Ovary (tissue), 9 donors: ENCODE data around the gene FOLR2. TPM values are rescaled to one million over a fixed set of nuclear protein-coding genes. Genes with fewer than 3 reads are reported as not detected.

Experiments used
- DNase-seq, 5 donors: peaks; one replicate each; pipeline ENCODE4 v3.0.0-alpha.2; 2019 to 2020
- H3K27ac ChIP-seq, 2 donors: fragments of 200-600 bp; one replicate each; pipeline versions ENCODE4 v1.5.1 to v1.8.0; 2019 to 2022
- H3K27me3 ChIP-seq: fragments of 200-600 bp; one replicate; pipeline ENCODE4 v1.8.0; 2022
- H3K36me3 ChIP-seq: fragments of 200-600 bp; sonication (generic); one replicate; pipeline ENCODE4 v1.5.1; 2019
- H3K4me1 ChIP-seq: one replicate; pipeline ENCODE4 v1.8.1; 2013; ENCODE audit warnings: mild to moderate bottlenecking, moderate library complexity; ENCODE audit not compliant: insufficient read depth
- H3K4me3 ChIP-seq: fragments of 200-600 bp; sonication (generic); one replicate; pipeline ENCODE4 v1.5.1; 2017
- H3K9me3 ChIP-seq, 2 donors: fragments of 200-600 bp in 1 of 2; sonication (generic) in 1 of 2; one replicate each; pipeline versions ENCODE4 v1.5.1 to v1.8.1; 2013 to 2019; ENCODE audit warnings: mild to moderate bottlenecking in 1 of 2, moderate library complexity in 1 of 2
- EP300 ChIP-seq: sonication (generic); formaldehyde crosslinking; IDR thresholded peaks from one replicate; pipeline ENCODE4 v1.6.1; 2017; ENCODE audit warnings: antibody characterized with exemption
- POLR2A ChIP-seq: fragments of 450-650 bp; IDR thresholded peaks from one replicate; pipeline ENCODE4 v1.6.1; 2017; ENCODE audit warnings: antibody characterized with exemption, mild to moderate bottlenecking, moderate library complexity
- WGBS, 3 donors: extraction: QIAGEN DNeasy Blood & Tissue Kit in 1 of 3; methylation state at CpG; one replicate each; pipeline versions ENCODE4 v1.1.5 to v1.1.7; 2013 to 2017; 5-methylcytosine and 5-hydroxymethylcytosine counted together
- intact Hi-C, 4 donors: fragments of 100-400 bp; cut with DNase I; formaldehyde crosslinking; loops; one replicate each; pipeline versions ENCODE4 v1.11.0 to v1.15.1; 2022 to 2023
- polyA plus RNA-seq, 2 donors: library from polyadenylated mRNA; stranded (reverse); fragments of 200-250 nt in 1 of 2; fragments of 350-450 nt in 1 of 2; fragmentation: Illumina TruSeq in 1 of 2; extraction: RNeasy Lipid Tissue Mini Kit (QIAGEN cat#74804) in 1 of 2; gene quantifications; one replicate each; pipeline ENCODE4 v1.2.3, GENCODE V29; 2013 to 2014
- total RNA-seq, 7 donors: library from RNA; depleted of rRNA in 2 of 7; stranded (reverse); fragments of >200 nt in 2 of 7; fragmentation: NEBNext Ultra II Directional in 3 of 7; extraction: Animal tissue kit (Norgen Biotek cat#: 25700) in 3 of 7; gene quantifications; one replicate each; pipeline versions ENCODE4 v1.1.0 to v1.2.4, GENCODE V29; 2016 to 2023
- TF ChIP-seq, protein P1 (sequence below), 3 donors: fragments of 450-650 bp in 2 of 3; fragments of 200-600 bp in 1 of 3; IDR thresholded peaks; one replicate each; pipeline versions ENCODE4 v1.5.1 to v1.8.0; 2016 to 2022; ENCODE audit warnings: antibody characterized with exemption in 3 of 3, mild to moderate bottlenecking in 1 of 3
- donor health status: DM: no; HTN: no; CAD: no; lungs with moderate emphysema.
- donor health status: DM: no; HTN: no; CAD: no.
- donor health status: Bipolar disorder and iron deficiency.
- donor health status: DM: yes; HTN: yes; CAD: no.
- donor health status: DM: no; HTN: no; CAD: no.
- donor health status: DM: yes; HTN: yes; CAD: no.

Gene FOLR2
- total and polyA plus RNA-seq, 9 donors = 2.4 to 45.7 (median 10.1) TPM

DNA sequence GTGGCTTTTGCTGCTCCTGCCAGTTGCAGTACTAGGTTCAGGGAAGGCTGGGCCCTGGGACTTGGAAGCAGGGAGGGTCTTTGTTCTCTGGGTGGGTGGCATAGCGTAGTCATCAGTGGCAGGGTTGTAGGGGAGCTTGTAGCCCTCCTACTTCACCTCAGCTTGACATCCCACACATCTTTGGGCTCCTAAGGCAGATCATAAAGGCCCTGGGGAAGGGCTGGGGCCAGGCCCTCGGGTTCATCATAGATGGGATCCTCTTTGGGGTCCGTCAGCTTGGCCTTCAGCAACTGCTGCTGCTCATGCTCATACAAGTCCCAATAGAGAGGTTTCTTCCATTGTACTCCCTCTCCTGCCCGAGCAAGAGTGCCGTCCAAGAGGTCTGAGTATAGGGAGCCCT is 33.4 kb downstream of the FOLR2 start:
- TF ChIP-seq, protein P1, sequence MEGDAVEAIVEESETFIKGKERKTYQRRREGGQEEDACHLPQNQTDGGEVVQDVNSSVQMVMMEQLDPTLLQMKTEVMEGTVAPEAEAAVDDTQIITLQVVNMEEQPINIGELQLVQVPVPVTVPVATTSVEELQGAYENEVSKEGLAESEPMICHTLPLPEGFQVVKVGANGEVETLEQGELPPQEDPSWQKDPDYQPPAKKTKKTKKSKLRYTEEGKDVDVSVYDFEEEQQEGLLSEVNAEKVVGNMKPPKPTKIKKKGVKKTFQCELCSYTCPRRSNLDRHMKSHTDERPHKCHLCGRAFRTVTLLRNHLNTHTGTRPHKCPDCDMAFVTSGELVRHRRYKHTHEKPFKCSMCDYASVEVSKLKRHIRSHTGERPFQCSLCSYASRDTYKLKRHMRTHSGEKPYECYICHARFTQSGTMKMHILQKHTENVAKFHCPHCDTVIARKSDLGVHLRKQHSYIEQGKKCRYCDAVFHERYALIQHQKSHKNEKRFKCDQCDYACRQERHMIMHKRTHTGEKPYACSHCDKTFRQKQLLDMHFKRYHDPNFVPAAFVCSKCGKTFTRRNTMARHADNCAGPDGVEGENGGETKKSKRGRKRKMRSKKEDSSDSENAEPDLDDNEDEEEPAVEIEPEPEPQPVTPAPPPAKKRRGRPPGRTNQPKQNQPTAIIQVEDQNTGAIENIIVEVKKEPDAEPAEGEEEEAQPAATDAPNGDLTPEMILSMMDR (IDR thresholded peaks at IDR 0.05) = no peak
- no peak for TF ChIP-seq POLR2A
- Histone ChIP-seq H3K4me3 (no peak overlapping the region), H3K36me3 (no peaks in the 10 kb centered on the region), H3K4me1 (no peaks in the 10 kb centered on the region), H3K9me3 (no peaks in the 10 kb centered on the region), H3K27me3 (no peaks in the 10 kb centered on the region), H3K27ac (no peak overlapping the region)
- intact Hi-C loops = loop anchor here in 1 of 4 donors (10.0 kb wide), 1 partner anchor 245 kb away; no protein-coding TSS in a partner anchor
- DNase-seq = no peak
- WGBS, 3 donors = 70 to 88% (median 80%) methylated on average over 5 of the region's 5 CpGs

DNA sequence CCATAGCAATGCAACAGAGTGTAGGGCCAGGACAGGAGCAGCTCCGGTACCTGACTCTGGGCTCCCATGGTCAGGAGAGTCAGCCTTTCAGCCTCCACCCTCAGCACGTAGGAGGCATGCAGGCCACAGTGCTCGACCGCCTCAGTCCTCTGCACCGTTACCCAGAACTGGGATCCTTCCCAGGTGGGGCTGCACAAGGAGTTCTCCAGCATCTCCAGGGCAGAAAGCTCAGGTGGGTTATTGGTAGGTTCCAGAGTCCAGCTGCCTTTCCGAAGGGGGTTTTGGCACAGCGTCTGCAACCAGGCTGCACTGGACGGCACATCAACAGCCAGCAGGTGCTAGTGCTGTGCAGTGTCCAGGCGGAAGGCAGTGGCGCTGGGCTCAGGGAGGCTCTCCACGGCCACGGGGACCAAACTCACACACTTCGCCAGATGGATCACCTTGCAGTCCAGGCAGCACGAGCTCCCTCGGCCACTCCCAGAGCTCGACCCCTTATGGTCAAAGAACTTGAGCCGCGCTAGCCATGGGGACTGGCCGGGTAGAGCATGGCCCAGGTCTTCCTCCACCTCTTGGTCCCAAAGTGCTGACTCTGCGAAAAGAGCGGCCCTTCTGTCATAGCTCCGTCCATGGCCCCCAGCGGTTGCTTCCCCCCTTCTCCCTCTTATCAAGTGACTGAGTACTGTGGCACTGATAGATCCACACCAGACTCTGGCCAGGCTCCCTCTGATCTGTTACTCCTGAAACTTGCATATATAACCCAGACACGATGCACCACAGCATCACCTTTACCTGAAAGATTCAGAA is 34.3 kb downstream of the FOLR2 start:
- H3K27me3 ChIP-seq = no peaks in the 10 kb centered on the region
- no peaks in the 10 kb centered on the region for H3K9me3 ChIP-seq
- no peak overlapping the region for H3K4me3 ChIP-seq
- intact Hi-C loops = no loop called here
- H3K4me1 ChIP-seq = no peaks in the 10 kb centered on the region
- H3K36me3 ChIP-seq = no peaks in the 10 kb centered on the region
- no peak for TF ChIP-seq POLR2A
- H3K27ac ChIP-seq = no peak overlapping the region
- WGBS, 3 donors = 78 to 89% (median 81%) methylated on average over 24 of the region's 24 CpGs
- no peak for DNase-seq

DNA sequence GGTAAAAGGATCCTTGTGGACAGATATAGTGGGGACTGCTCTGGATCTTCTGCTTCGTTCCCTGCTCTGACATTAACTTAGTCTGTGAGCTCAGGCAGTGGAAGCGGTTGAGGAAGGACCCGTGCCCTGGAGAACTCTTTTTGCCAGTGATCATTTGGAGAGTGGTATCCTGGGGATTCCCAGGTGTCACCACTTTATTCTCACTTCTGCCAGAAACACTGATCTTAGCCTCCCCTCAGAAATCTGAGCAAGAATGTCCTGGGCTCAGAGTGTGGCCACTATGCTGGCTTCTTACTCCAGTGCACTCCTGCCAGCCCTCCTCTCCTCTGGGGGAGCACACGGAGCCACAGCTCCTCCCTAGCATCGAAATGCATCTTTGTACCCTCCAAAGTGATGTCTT is 35.0 kb downstream of the FOLR2 start:
- Histone ChIP-seq H3K9me3 (no peaks in the 10 kb centered on the region), H3K4me1 (no peaks in the 10 kb centered on the region), H3K27me3 (no peaks in the 10 kb centered on the region), H3K36me3 (no peaks in the 10 kb centered on the region), H3K4me3 (no peak overlapping the region), H3K27ac (no peak overlapping the region)
- TF ChIP-seq EP300 (no peak), POLR2A (no peak)
- TF ChIP-seq, protein P1 (IDR thresholded peaks at IDR 0.05) = no peak
- WGBS, 3 donors = 70 to 81% (median 76%) methylated on average over 5 of the region's 5 CpGs
- intact Hi-C loops = no loop called here
- no peak for DNase-seq

DNA sequence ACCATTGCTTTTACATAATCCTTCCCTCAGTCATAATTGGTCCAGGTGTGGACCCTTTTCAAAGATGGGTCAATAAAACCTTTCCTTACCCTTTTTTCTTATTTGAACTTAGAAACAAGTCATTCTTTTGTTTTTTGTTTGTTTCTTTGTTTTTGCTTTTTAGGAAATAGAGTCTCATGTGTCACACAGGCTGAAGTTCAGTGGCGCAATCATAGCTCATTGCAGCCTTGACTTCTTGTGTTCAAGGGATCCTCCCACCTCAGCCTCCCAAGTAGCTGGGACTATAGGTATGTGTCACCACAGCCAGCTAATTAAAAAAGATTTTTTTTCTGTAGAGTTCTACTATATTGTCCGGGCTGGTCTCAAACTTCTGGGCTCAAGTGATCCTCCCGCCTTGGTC is 36.8 kb downstream of the FOLR2 start:
- Histone ChIP-seq H3K9me3 (no peaks in the 10 kb centered on the region), H3K4me3 (no peak overlapping the region), H3K4me1 (no peaks in the 10 kb centered on the region), H3K27ac (no peak overlapping the region), H3K27me3 (no peaks in the 10 kb centered on the region), H3K36me3 (no peaks in the 10 kb centered on the region)
- WGBS, 3 donors = 89 to 90% (median 89%) methylated on average over 3 of the region's 3 CpGs
- TF ChIP-seq POLR2A = no peak
- TF ChIP-seq, protein P1 (IDR thresholded peaks at IDR 0.05) = no peak
- TF ChIP-seq EP300 = no peak
- intact Hi-C loops = no loop called here
- no peak for DNase-seq

DNA sequence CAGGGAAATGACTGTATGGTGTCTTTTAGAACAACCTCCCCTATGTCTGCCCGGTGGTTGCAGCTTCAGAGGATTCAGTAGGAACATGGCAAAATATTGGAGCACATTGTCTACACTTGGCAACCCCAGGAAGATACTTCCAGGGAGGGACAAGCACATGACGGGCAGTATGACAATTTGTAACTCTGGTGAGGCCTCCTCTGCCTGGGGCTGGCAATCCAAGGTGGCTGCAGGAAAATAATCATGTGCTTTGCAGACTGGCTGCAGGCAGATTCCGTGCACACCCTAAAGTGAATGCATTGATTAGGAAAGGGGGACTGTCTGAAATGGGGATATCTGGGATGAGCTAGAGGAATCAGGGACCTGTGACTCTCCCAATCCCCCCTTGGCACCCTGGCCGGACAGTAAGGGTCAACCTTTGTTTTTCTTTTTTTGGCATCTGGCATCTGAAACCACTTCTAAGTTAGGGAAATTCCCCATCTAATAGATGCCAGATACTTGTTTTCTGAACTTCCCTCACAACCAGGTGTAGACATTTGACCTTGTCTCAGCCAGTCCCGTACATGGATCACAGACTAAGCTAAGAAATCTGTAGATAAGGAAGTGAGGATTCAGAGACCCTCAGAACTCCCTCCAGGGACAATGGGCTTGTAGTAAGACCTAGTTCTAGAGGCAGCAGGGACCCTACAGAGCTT is 37.9 kb downstream of the FOLR2 start:
- WGBS, 3 donors = 74 to 85% (median 78%) methylated on average over 5 of the region's 5 CpGs
- DNase-seq = no peak
- Histone ChIP-seq H3K27me3 (no peaks in the 10 kb centered on the region), H3K9me3 (no peaks in the 10 kb centered on the region), H3K4me3 (no peak overlapping the region), H3K4me1 (no peaks in the 10 kb centered on the region), H3K27ac (no peak overlapping the region), H3K36me3 (no peaks in the 10 kb centered on the region)
- intact Hi-C loops = no loop called here
- TF ChIP-seq, protein P1 (IDR thresholded peaks at IDR 0.05) = no peak
- no peak for TF ChIP-seq EP300
- no peak for TF ChIP-seq POLR2A
